NCI-H1417 (cell line): ENCODE measurements around the gene FLT1.
A peak's percentile ranks its signal among the peaks of the same experiment; 100 is the strongest.

Experiments
- DNase-seq, 3 experiments: peaks; one replicate each; lab custom pipeline; 2025; lab: John Stamatoyannopoulos, UW

The FLT1 gene

GRCh38 chr13:28385362-28385761, 109.6 kb downstream of the FLT1 start:
- DNase-seq, result no peak

- no peak for DNase-seq
These were observed 110.1 kb downstream of the FLT1 start for GRCh38 chr13:28384789-28385188.

- DNase-seq, result no peak
These were observed 114.6 kb downstream of the FLT1 start for GRCh38 chr13:28380319-28380718.

GRCh38 chr13:28379371-28380083, 115.4 kb downstream of the FLT1 start:
- no peak for DNase-seq

- peak in 1 of 3 experiments; percentile 56 for DNase-seq
These were observed 118.3 kb downstream of the FLT1 start for GRCh38 chr13:28376604-28377003.

GRCh38 chr13:28375250-28375930, 119.5 kb downstream of the FLT1 start:
- no peak for DNase-seq

GRCh38 chr13:28373810-28374209, 121.1 kb downstream of the FLT1 start:
- DNase-seq, result no peak

- DNase-seq, result no peak
These were observed 124.5 kb downstream of the FLT1 start for GRCh38 chr13:28370448-28370847.

GRCh38 chr13:28358708-28359107, 136.2 kb downstream of the FLT1 start:
- no peak for DNase-seq

GRCh38 chr13:28357911-28358433, 137.0 kb downstream of the FLT1 start:
- no peak for DNase-seq

- no peak for DNase-seq
These were observed 137.6 kb downstream of the FLT1 start for GRCh38 chr13:28357247-28357825.

GRCh38 chr13:28356561-28357021, 138.3 kb downstream of the FLT1 start:
- DNase-seq, result no peak

GRCh38 chr13:28355822-28356371, 139.0 kb downstream of the FLT1 start:
- DNase-seq, result no peak

- DNase-seq, result no peak
These were observed 139.7 kb downstream of the FLT1 start for GRCh38 chr13:28355046-28355821.

- DNase-seq, result no peak
These were observed 141.2 kb downstream of the FLT1 start for GRCh38 chr13:28353679-28354078.

- no peak for DNase-seq
These were observed 144.8 kb downstream of the FLT1 start for GRCh38 chr13:28349907-28350654.

- DNase-seq, result no peak
These were observed 145.6 kb downstream of the FLT1 start for GRCh38 chr13:28349371-28349770.

- no peak for DNase-seq
These were observed 147.2 kb downstream of the FLT1 start for GRCh38 chr13:28347456-28348371.

- no peak for DNase-seq
These were observed 148.8 kb downstream of the FLT1 start for GRCh38 chr13:28346154-28346553.

GRCh38 chr13:28344163-28344562, 150.8 kb downstream of the FLT1 start:
- DNase-seq, result no peak
